ENCODE measurements around the gene BEAN1. TPM values are rescaled to one million over a fixed set of nuclear protein-coding genes. Genes with fewer than 3 reads are reported as not detected.
A peak's percentile ranks its signal among the peaks of the same experiment; 100 is the strongest.

Gene BEAN1
- total RNA-seq, 1 donor, result 0.36 TPM

- Histone ChIP-seq H3K27ac (ENCODE audit: low read depth, low read length) (no peak overlapping the region), H4K20me1 (ENCODE audit: insufficient read depth, low read length) (no peaks in the 10 kb centered on the region), H3K4me1 (ENCODE audit: insufficient read depth, low read length) (no peaks in the 10 kb centered on the region), H3K9me3 (ENCODE audit: low read depth, low read length) (no peaks in the 10 kb centered on the region), H3K4me3 (ENCODE audit: insufficient read depth, low read length) (no peak overlapping the region), H3K36me3 (ENCODE audit: insufficient read depth, low read length) (no peaks in the 10 kb centered on the region), H3K27me3 (ENCODE audit: insufficient read depth, low read length) (peaks cover 8% of the 10 kb centered on the region), H2AFZ (ENCODE audit: low read length) (no peak overlapping the region), H3K79me2 (ENCODE audit: insufficient read depth, low read length) (no peaks in the 10 kb centered on the region), H3K4me2 (ENCODE audit: insufficient read depth, low read length) (no peak overlapping the region)
- DNase-seq (ENCODE audit: insufficient read length, low spot score, missing footprints), result no peak
- TF ChIP-seq CTCF (IDR thresholded peaks at IDR 0.05; ENCODE audit: extremely low read depth, low read depth, low read length), result no peak
Observed at GRCh38 chr16:66397736-66398433, 29.2 kb upstream of the BEAN1 start.

GRCh38 chr16:66399031-66399430, 28.1 kb upstream of the BEAN1 start:
- no peak overlapping the region for H3K4me3 ChIP-seq (ENCODE audit: insufficient read depth, low read length)
- no peak overlapping the region for H3K4me2 ChIP-seq (ENCODE audit: insufficient read depth, low read length)

GRCh38 chr16:66399930-66400329, 27.2 kb upstream of the BEAN1 start:
- no peak overlapping the region for H3K4me3 ChIP-seq (ENCODE audit: insufficient read depth, low read length)
- peak; percentile 93 for DNase-seq (ENCODE audit: insufficient read length, low spot score, missing footprints)
- H3K27ac ChIP-seq (ENCODE audit: low read depth, low read length), result no peak overlapping the region
- no peak overlapping the region for H3K4me2 ChIP-seq (ENCODE audit: insufficient read depth, low read length)
- H3K79me2 ChIP-seq (ENCODE audit: insufficient read depth, low read length), result no peaks in the 10 kb centered on the region
- TF ChIP-seq CTCF (IDR thresholded peaks at IDR 0.05; ENCODE audit: extremely low read depth, low read depth, low read length), result no peak
- H3K9me3 ChIP-seq (ENCODE audit: low read depth, low read length), result no peaks in the 10 kb centered on the region
- no peak overlapping the region for H2AFZ ChIP-seq (ENCODE audit: low read length)
- H3K27me3 ChIP-seq (ENCODE audit: insufficient read depth, low read length), result peaks cover 11% of the 10 kb centered on the region
- H4K20me1 ChIP-seq (ENCODE audit: insufficient read depth, low read length), result no peaks in the 10 kb centered on the region
- H3K4me1 ChIP-seq (ENCODE audit: insufficient read depth, low read length), result no peaks in the 10 kb centered on the region
- H3K36me3 ChIP-seq (ENCODE audit: insufficient read depth, low read length), result no peaks in the 10 kb centered on the region

More at GRCh38 chr16:66399031-66399430, 28.1 kb upstream of the BEAN1 start:
- peaks cover 8% of the 10 kb centered on the region for H3K27me3 ChIP-seq (ENCODE audit: insufficient read depth, low read length)
- H3K27ac ChIP-seq (ENCODE audit: low read depth, low read length), result no peak overlapping the region
- H3K79me2 ChIP-seq (ENCODE audit: insufficient read depth, low read length), result no peaks in the 10 kb centered on the region
- H2AFZ ChIP-seq (ENCODE audit: low read length), result no peak overlapping the region
- no peaks in the 10 kb centered on the region for H3K4me1 ChIP-seq (ENCODE audit: insufficient read depth, low read length)
- no peaks in the 10 kb centered on the region for H4K20me1 ChIP-seq (ENCODE audit: insufficient read depth, low read length)
- H3K36me3 ChIP-seq (ENCODE audit: insufficient read depth, low read length), result no peaks in the 10 kb centered on the region
- TF ChIP-seq CTCF (IDR thresholded peaks at IDR 0.05; ENCODE audit: extremely low read depth, low read depth, low read length), result no peak
- no peak for DNase-seq (ENCODE audit: insufficient read length, low spot score, missing footprints)
- H3K9me3 ChIP-seq (ENCODE audit: low read depth, low read length), result no peaks in the 10 kb centered on the region

- no peaks in the 10 kb centered on the region for H4K20me1 ChIP-seq (ENCODE audit: insufficient read depth, low read length)
- no peaks in the 10 kb centered on the region for H3K4me1 ChIP-seq (ENCODE audit: insufficient read depth, low read length)
- H3K27me3 ChIP-seq (ENCODE audit: insufficient read depth, low read length), result peaks cover 15% of the 10 kb centered on the region
- TF ChIP-seq CTCF (IDR thresholded peaks at IDR 0.05; ENCODE audit: extremely low read depth, low read depth, low read length), result no peak
- no peak overlapping the region for H3K4me2 ChIP-seq (ENCODE audit: insufficient read depth, low read length)
- H3K79me2 ChIP-seq (ENCODE audit: insufficient read depth, low read length), result no peaks in the 10 kb centered on the region
- no peak overlapping the region for H3K4me3 ChIP-seq (ENCODE audit: insufficient read depth, low read length)
- no peaks in the 10 kb centered on the region for H3K36me3 ChIP-seq (ENCODE audit: insufficient read depth, low read length)
- no peak overlapping the region for H3K27ac ChIP-seq (ENCODE audit: low read depth, low read length)
- no peak for DNase-seq (ENCODE audit: insufficient read length, low spot score, missing footprints)
- H2AFZ ChIP-seq (ENCODE audit: low read length), result no peak overlapping the region
- H3K9me3 ChIP-seq (ENCODE audit: low read depth, low read length), result no peaks in the 10 kb centered on the region
Observed at GRCh38 chr16:66400503-66401380, 26.4 kb upstream of the BEAN1 start.

Data from osteoblast (primary cell).